GM18868 (cell line): ENCODE results near the gene NOD2.

Source experiments
- ATAC-seq: cut with Tn5 transposase; IDR thresholded peaks from one replicate; pipeline ENCODE4 v1.9.1; 2021; ENCODE audit warnings: mild to moderate bottlenecking, moderate library complexity; ENCODE audit not compliant: unreplicated experiment

Gene NOD2

GRCh38 chr16:50778284-50779163, 85.1 kb downstream of the NOD2 start:
- ATAC-seq: peak; percentile 84

- ATAC-seq: no peak
These were observed 87.6 kb downstream of the NOD2 start for GRCh38 chr16:50781043-50781442.

- no peak for ATAC-seq
These were observed 88.1 kb downstream of the NOD2 start for GRCh38 chr16:50781518-50781917.
